HG03469 (cell line): ENCODE results near the gene SMPD2.
"Not testable (repeated sequence)": the region's sequence is repeated elsewhere in the genome, so short reads cannot be mapped to it uniquely, and the experiment has no call there.

Source experiments
- ATAC-seq: cut with Tn5 transposase; IDR thresholded peaks from one replicate; pipeline ENCODE4 v1.9.1; 2021; ENCODE audit warnings: mild to moderate bottlenecking, moderate library complexity, moderate number of reproducible peaks; ENCODE audit not compliant: unreplicated experiment

The SMPD2 gene

DNA sequence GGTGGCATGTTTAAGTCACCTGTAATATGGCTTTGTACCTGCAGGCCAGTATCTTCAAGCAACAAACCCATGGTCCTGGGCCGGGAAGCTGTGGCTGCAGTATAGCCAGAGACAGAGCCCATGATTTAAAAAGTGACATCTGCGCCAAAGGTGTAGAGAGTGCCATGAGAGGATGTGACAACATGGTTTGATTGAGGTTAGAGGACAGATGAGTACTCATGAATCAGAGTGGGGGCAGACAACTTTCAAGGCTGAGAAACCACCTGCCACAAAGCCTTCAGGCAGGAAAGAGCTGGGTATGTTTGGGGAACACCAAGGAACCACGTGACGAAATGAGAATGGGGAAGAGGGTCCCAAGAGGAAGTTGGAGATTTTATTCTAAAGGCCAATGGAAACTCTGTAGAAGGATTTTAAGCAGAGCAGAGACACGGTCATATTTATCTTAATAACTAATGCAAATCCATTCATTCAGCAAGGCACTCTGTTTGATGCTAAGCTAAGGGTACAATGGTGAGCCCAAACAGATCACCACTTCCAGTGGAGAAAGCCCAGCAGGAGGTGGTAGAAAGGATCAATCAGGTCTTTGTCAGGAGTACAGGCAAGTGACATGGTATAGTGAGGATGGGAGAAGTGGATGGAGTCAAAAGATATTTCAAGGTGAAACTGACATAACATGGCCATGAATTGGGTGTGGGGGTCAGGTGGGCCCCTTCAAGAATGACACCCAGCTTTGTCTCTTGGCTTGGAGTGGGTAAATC, 18.4 kb downstream of the SMPD2 start:
- no peak for ATAC-seq

GRCh38 chr6:109460161-109460829, 19.8 kb downstream of the SMPD2 start:
- no peak for ATAC-seq

DNA sequence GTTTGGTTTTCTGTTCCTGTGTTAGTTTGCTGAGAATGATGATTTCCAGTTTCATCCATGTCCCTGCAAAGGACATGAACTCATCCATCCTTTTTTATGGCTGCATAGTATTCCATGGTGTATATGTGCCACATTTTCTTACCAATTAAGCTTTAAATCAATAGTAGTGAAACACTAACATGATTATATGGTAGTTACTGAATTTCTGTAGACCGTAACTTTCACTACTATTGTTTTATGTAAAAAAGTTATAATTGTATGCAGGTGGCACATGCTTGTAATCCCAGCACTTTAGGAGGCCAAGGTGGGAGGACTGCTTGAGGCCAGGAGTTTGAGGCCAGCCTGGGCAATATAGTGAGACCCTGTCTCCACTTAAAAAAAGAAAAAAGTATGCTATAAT, 20.7 kb downstream of the SMPD2 start:
- not testable (repeated sequence) for ATAC-seq

DNA sequence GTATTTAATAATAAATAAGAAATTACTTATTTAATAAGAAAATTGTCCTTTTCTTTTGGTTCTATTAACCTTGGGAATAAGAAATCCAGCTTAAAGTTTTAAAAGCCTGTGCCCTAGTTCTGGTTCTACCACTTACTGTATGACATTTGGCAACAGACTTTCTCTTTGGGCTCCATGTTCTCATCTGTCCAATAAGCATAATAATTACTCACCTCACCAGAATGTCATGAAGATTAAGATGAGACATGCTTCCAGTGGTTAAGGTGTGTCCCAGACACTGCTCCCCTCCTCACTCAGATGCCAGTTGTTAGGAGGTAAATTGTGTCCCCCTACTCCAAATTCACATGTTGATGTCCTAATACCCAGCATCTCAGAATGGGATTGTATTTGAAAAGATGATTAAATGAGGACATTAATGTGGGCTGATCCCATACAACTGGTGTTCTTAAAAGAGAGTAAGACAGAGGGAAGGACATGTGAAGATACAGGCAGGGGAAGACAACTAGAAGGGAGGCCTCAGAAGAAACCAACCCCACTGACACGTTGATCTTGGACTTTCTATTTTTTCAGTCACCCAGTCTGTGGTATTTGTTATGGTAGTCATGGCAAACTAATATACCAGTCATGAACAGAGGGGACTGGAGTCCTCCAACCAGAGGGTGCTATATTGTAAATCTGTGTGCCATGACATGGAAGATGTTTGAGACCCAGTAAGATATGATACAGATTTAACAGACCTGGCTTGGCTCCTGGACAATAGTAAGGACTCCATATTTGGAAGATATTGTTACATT, 21.4 kb downstream of the SMPD2 start:
- ATAC-seq, result no peak

DNA sequence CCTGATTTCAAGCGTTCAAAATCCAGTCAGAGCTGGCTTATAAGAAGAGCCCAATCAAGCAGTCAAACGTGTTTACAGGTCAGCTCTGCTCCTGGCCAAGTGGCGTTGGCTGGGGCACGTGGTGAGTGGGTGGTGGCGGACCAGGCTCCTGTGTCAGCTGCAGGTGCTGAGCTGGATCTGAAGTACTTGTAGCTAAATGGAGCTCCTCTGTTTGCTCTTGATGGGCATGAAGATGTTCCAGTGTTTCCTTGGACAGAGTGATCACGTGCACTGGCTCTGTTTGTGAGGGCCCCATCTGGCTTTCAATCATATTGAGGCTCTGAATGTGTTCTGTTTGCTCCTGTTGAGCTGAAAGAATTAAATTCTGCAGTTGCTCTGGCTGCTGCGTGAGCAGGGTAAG, 25.2 kb downstream of the SMPD2 start:
- no peak for ATAC-seq

DNA sequence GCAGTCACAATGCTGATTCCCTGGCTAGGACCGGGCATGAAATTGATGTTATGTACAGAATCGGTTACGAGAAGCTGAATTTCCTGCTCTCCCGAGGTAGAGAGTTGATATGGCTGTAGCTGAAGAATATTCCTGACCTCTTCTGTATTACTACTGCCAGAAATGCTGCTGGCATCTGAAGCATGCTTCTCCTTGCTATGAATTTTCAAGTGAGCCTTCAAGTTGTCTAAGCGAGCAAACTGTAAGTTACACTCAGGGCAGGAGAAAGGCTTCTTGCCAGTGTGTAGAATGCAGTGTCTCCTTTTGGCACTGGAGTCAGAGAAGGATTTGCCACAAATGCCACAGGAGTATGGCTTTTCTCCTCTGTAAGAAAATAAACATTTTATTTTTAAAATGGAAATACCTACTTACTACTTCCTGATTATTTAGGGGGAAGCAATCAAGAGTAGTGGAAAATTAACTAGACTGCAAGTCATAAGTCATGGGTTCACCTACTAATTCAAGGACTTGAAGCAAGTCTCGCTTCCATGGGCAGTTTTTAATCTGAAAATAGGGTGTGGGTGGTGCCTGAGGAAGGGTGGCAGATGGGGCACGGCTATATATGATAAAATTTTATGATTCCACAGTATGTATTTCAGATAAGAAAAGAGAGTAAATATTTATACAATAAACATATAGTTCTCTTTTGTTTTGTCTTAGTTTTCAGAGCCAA, 25.8 kb downstream of the SMPD2 start:
- ATAC-seq, result no peak

GRCh38 chr6:109467696-109468095, 27.2 kb downstream of the SMPD2 start:
- no peak for ATAC-seq

DNA sequence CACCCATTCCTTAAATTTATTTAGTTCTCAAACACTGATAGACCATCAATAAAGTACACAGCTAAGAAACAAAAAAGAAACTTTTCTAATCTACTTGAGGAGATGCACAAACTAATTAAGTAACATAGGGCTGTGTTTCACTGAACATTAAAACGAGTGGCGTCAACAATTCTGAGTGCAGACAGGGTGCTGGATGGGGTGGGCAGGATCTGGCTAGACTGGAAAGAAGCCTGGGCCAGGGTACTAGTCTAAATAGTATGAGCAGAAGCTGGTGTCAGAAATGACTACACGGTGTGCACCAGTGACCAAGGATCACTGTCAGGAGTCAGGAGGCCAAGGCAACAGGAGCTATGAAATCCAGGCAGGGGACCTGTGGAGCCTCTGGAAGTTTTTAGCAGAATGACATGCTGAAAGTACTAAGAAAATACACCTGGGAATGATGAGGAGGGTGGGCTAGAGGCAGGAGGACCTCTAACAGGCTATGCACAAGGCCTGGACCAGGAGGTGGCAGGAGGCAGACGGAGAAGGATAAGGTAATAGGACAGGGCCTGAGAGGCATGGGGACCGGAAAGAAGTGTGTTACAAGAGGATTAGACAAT, 29.2 kb downstream of the SMPD2 start:
- no peak for ATAC-seq

- ATAC-seq, result no peak
Observed at GRCh38 chr6:109471105-109471810, 30.7 kb downstream of the SMPD2 start.

GRCh38 chr6:109472132-109472995, 31.8 kb downstream of the SMPD2 start:
- ATAC-seq, result no peak

DNA sequence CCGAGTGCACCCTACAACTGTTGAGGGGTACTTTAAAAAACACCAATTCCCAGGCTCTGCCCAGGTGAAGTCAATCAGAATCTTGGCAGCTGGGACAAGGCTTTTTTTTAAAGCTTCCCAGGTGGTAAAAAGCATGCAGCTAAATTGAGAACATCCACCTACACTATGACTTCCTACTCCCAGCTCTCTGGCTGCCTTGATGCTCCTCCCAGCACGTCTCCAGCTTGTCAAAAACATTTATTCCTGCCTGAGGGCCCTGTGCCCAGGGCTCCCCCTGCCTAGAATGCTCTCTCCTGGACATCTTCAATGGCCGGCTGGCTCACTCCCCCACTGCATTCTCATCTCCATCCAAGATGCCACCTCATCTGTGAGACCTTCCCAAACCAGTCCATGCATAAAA, 32.6 kb downstream of the SMPD2 start:
- no peak for ATAC-seq

DNA sequence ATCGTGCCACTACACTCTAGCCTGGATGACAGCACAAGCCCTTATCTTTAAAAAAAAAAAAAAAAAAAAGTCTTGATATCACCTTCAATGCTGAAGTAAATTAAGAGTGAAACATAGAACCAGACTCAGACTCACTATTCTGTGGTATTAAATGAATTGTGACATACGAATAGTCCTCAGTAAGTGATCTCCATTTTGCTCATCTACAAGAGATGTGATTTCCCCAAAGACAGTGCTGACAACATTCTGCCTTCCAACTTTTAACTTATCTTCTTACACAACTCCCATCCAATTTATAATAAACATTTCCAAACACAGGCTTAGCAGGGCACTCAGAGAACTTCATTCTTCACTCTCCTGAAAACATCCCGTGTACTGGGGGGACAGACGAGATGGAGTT, 34.5 kb downstream of the SMPD2 start:
- ATAC-seq, result no peak

DNA sequence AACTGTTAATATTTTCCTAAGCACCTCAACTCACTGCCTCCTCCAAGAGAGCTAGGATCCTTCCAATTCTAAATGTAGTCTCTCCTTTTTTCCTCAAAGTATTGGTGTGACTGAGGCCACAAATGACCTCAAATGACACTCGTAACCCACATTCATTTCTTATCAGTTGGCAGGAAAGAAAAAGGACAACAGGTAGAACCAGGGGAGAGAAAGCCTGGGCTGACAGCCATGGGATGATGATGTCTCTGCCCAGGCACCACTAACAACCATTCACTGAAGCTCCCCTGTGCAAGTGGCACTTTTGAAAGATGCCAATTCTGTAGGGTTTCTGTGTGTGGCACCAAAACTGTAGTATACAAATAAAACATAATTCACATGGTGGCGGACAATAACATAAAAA, 35.1 kb downstream of the SMPD2 start:
- ATAC-seq, result no peak

GRCh38 chr6:109477184-109477583, 36.7 kb downstream of the SMPD2 start:
- no peak for ATAC-seq

DNA sequence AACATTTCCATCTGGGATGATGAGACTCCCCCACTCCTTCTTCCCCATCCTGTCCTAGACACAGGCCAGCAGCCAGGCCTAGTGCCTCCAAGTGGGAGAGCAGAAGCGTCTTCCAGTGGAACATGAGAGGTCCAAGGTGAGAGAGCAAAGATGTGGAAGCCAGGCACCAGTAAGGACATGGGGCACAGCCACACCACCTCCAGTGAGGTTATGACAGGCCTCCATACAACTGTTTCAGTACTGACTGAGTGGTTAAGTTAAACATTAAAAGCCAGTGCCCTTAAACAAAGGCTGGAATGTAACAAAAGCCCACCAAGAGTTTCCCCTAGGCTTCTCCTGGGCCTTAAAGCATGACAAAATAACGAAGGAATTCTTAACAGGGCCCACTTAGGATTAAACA, 37.2 kb downstream of the SMPD2 start:
- no peak for ATAC-seq

DNA sequence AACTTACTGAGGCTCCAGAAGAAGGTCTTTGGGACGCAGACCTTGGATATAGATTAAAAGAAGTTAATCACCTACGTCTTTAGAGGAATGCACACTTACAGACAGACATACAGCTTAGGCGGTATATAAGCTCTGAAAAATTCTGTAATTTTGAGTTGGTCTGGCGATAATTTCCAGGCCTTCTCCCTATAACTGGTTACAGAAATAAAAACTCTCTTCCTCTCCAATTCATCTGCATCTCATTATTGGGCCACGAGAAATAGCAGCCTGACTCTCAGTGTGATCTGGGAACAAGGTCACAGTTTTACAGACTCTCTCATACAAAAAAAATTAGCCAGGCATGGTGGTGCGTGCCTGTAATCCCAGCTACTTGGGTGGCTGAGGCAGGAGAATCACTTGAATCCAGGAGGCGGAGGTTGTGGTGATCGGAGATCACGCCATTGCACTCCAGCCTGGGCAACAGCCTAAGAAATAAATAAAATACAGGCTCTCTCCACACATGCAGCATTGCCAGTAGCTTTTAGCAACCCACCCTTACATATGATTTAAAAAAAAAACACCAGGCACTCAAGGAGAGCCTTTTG, 37.8 kb downstream of the SMPD2 start:
- ATAC-seq, result no peak

- no peak for ATAC-seq
Observed at GRCh38 chr6:109478841-109479624, 38.5 kb downstream of the SMPD2 start.

GRCh38 chr6:109480993-109481480, 40.5 kb downstream of the SMPD2 start:
- no peak for ATAC-seq
